Measurements from ENCODE around the gene CDCA3. TPM values are rescaled to one million over a fixed set of nuclear protein-coding genes. Genes with fewer than 3 reads are reported as not detected.

CDCA3 gene
- total RNA-seq, 2 experiments from 2014 or later = 151 to 222 TPM

GRCh38 chr12:6863033-6863432 is 11.9 kb upstream of the CDCA3 start:
- H3K27ac ChIP-seq (ENCODE audit: low read depth, low read length, poor library complexity, severe bottlenecking) = no peak overlapping the region
- H3K79me2 ChIP-seq (ENCODE audit: insufficient read depth, low read depth, low read length) = peaks cover 1% of the 10 kb centered on the region; the same call in 1 of the 2 replicates
- H4K20me1 ChIP-seq (ENCODE audit: insufficient read depth, low read length) = no peaks in the 10 kb centered on the region
- no peak overlapping the region for H3K4me3 ChIP-seq (ENCODE audit: low read depth, low read length, poor library complexity, severe bottlenecking)
- no peak overlapping the region for H2AFZ ChIP-seq (ENCODE audit: low read length)
- DNase-seq (ENCODE audit: low spot score) = no peak
- no peaks in the 10 kb centered on the region for H3K9me3 ChIP-seq (ENCODE audit: low read length)
- ChIA-PET CTCF (ENCODE audit: unreplicated experiment) (no interaction called here), POLR2A (interaction anchor here (0.6 kb wide), 1 partner anchor 52 kb away, joined by 4 read pairs; no protein-coding TSS in a partner anchor)
- peaks cover 10% of the 10 kb centered on the region for H3K4me1 ChIP-seq (ENCODE audit: insufficient read depth, low read length, poor library complexity, severe bottlenecking)
- no TSS peak for BruUV-seq (replicated peaks)
- H3K9me2 ChIP-seq (ENCODE audit: insufficient read depth, low read length) = no peaks in the 10 kb centered on the region
- no peak for TF ChIP-seq EZH2phosphoT487 (IDR thresholded peaks at IDR 0.05; ENCODE audit: borderline replicate concordance, low read depth, low read length)
- no peak for TF ChIP-seq CTCF (conservative IDR thresholded peaks at IDR 0.05; ENCODE audit: low read length)
- intact Hi-C loops (cut with micrococcal nuclease; ENCODE audit: unreplicated experiment) = no loop called here
- no peak overlapping the region for H3K4me2 ChIP-seq (ENCODE audit: low read length)
- H3K36me3 ChIP-seq (ENCODE audit: insufficient read depth, low read length) = peaks cover 79% of the 10 kb centered on the region

GRCh38 chr12:6861391-6861790 is 10.3 kb upstream of the CDCA3 start:
- H3K4me1 ChIP-seq (ENCODE audit: insufficient read depth, low read length, poor library complexity, severe bottlenecking) = peaks cover 2% of the 10 kb centered on the region
- no peak overlapping the region for H3K4me2 ChIP-seq (ENCODE audit: low read length)
- no peak overlapping the region for H3K4me3 ChIP-seq (ENCODE audit: low read depth, low read length, poor library complexity, severe bottlenecking)
- ChIA-PET POLR2A (interaction anchor here (1.4 kb wide), 1 partner anchor 10 kb away, joined by 4 read pairs; the partner anchor contains the start of genes CDCA3 and USP5), CTCF (ENCODE audit: unreplicated experiment) (no interaction called here)
- intact Hi-C loops (cut with micrococcal nuclease; ENCODE audit: unreplicated experiment) = no loop called here
- no peak for DNase-seq (ENCODE audit: low spot score)
- no peak overlapping the region for H3K27ac ChIP-seq (ENCODE audit: low read depth, low read length, poor library complexity, severe bottlenecking)
- H3K79me2 ChIP-seq (ENCODE audit: insufficient read depth, low read depth, low read length) = no peaks in the 10 kb centered on the region
- TF ChIP-seq EZH2phosphoT487 (IDR thresholded peaks at IDR 0.05; ENCODE audit: borderline replicate concordance, low read depth, low read length) (no peak), CTCF (conservative IDR thresholded peaks at IDR 0.05; ENCODE audit: low read length) (no peak)
- H3K36me3 ChIP-seq (ENCODE audit: insufficient read depth, low read length) = peaks cover 95% of the 10 kb centered on the region
- no peaks in the 10 kb centered on the region for H4K20me1 ChIP-seq (ENCODE audit: insufficient read depth, low read length)
- no TSS peak for BruUV-seq (replicated peaks)
- H2AFZ ChIP-seq (ENCODE audit: low read length) = no peak overlapping the region
- no peaks in the 10 kb centered on the region for H3K9me3 ChIP-seq (ENCODE audit: low read length)
- H3K9me2 ChIP-seq (ENCODE audit: insufficient read depth, low read length) = no peaks in the 10 kb centered on the region

- BruUV-seq (replicated peaks) = no TSS peak
- H4K20me1 ChIP-seq (ENCODE audit: insufficient read depth, low read length) = no peaks in the 10 kb centered on the region
- ChIA-PET CTCF (ENCODE audit: unreplicated experiment) (no interaction called here), POLR2A (interaction anchor here (1.4 kb wide), 1 partner anchor 9 kb away, joined by 4 read pairs; the partner anchor contains the start of genes CDCA3 and USP5)
- no peak overlapping the region for H2AFZ ChIP-seq (ENCODE audit: low read length)
- H3K9me3 ChIP-seq (ENCODE audit: low read length) = no peaks in the 10 kb centered on the region
- H3K36me3 ChIP-seq (ENCODE audit: insufficient read depth, low read length) = peaks cover 95% of the 10 kb centered on the region
- no peak overlapping the region for H3K4me2 ChIP-seq (ENCODE audit: low read length)
- DNase-seq (ENCODE audit: low spot score) = no peak
- no peaks in the 10 kb centered on the region for H3K9me2 ChIP-seq (ENCODE audit: insufficient read depth, low read length)
- H3K27ac ChIP-seq (ENCODE audit: low read depth, low read length, poor library complexity, severe bottlenecking) = no peak overlapping the region
- intact Hi-C loops (cut with micrococcal nuclease; ENCODE audit: unreplicated experiment) = no loop called here
- H3K79me2 ChIP-seq (ENCODE audit: insufficient read depth, low read depth, low read length) = no peaks in the 10 kb centered on the region
- no peak overlapping the region for H3K4me3 ChIP-seq (ENCODE audit: low read depth, low read length, poor library complexity, severe bottlenecking)
- TF ChIP-seq CTCF (conservative IDR thresholded peaks at IDR 0.05; ENCODE audit: low read length) = no peak
- no peak for TF ChIP-seq EZH2phosphoT487 (IDR thresholded peaks at IDR 0.05; ENCODE audit: borderline replicate concordance, low read depth, low read length)
- no peaks in the 10 kb centered on the region for H3K4me1 ChIP-seq (ENCODE audit: insufficient read depth, low read length, poor library complexity, severe bottlenecking)
These were observed 9.9 kb upstream of the CDCA3 start for GRCh38 chr12:6860942-6861341.

Data from OCI-LY7 (cell line).